Skin epidermis (tissue), 12 donors: ENCODE measurements around the gene STOX2.
"Not testable (repeated sequence)": the region's sequence is repeated elsewhere in the genome, so short reads cannot be mapped to it uniquely, and the experiment has no call there.

Source experiments
- H3K27ac ChIP-seq, 21 experiments: fragments of 200-600 bp; sonication (generic) in 11 of 21; one replicate each; pipeline ENCODE4 v1.5.0; 2020; ENCODE audit warnings: mild to moderate bottlenecking in 3 of 21, inconsistent platforms in 2 of 21, moderate library complexity in 2 of 21
- H3K4me3 ChIP-seq, 7 experiments: fragments of 200-600 bp; sonication (generic) in 2 of 7; one replicate each; pipeline ENCODE4 v1.5.0; 2020; ENCODE audit warnings: inconsistent platforms in 2 of 7, mild to moderate bottlenecking in 2 of 7, moderate library complexity in 1 of 7

Gene STOX2

GRCh38 chr4:183932576-183932975 is 27.5 kb downstream of the STOX2 start:
- no peak overlapping the region for H3K27ac ChIP-seq
- H3K4me3 ChIP-seq = no peak overlapping the region

GRCh38 chr4:183934761-183935160 is 29.7 kb downstream of the STOX2 start:
- Histone ChIP-seq H3K27ac (no peak overlapping the region), H3K4me3 (no peak overlapping the region)

GRCh38 chr4:183935355-183936005 is 30.4 kb downstream of the STOX2 start:
- Histone ChIP-seq H3K4me3 (no peak overlapping the region), H3K27ac (no peak overlapping the region)

GRCh38 chr4:183936047-183936446 is 30.9 kb downstream of the STOX2 start:
- H3K4me3 ChIP-seq = no peak overlapping the region
- H3K27ac ChIP-seq = no peak overlapping the region

GRCh38 chr4:183936574-183937345 is 31.7 kb downstream of the STOX2 start:
- H3K27ac ChIP-seq = no peak overlapping the region

GRCh38 chr4:183940864-183941263 is 35.8 kb downstream of the STOX2 start:
- no peak overlapping the region for H3K27ac ChIP-seq
- H3K4me3 ChIP-seq = no peak overlapping the region

More at GRCh38 chr4:183936574-183937345, 31.7 kb downstream of the STOX2 start:
- no peak overlapping the region for H3K4me3 ChIP-seq

- no peak overlapping the region for H3K4me3 ChIP-seq
These were observed 36.9 kb downstream of the STOX2 start for GRCh38 chr4:183941964-183942363.

GRCh38 chr4:183945741-183946140 is 40.6 kb downstream of the STOX2 start:
- Histone ChIP-seq H3K27ac (no peak overlapping the region), H3K4me3 (no peak overlapping the region)

More at GRCh38 chr4:183941964-183942363, 36.9 kb downstream of the STOX2 start:
- no peak overlapping the region for H3K27ac ChIP-seq

- Histone ChIP-seq H3K27ac (no peak overlapping the region), H3K4me3 (no peak overlapping the region)
These were observed 45.4 kb downstream of the STOX2 start for GRCh38 chr4:183950536-183950935.

GRCh38 chr4:183952652-183953051 is 47.5 kb downstream of the STOX2 start:
- not testable (repeated sequence) for H3K27ac ChIP-seq, H3K4me3 ChIP-seq

GRCh38 chr4:183959319-183960045 is 54.4 kb downstream of the STOX2 start:
- H3K27ac ChIP-seq = no peak overlapping the region
- no peak overlapping the region for H3K4me3 ChIP-seq

- Histone ChIP-seq H3K27ac (no peak overlapping the region), H3K4me3 (no peak overlapping the region)
These were observed 54.9 kb downstream of the STOX2 start for GRCh38 chr4:183960046-183960420.

GRCh38 chr4:183960962-183961541 is 55.9 kb downstream of the STOX2 start:
- H3K27ac ChIP-seq = no peak overlapping the region
- H3K4me3 ChIP-seq = no peak overlapping the region

GRCh38 chr4:183961795-183962194 is 56.7 kb downstream of the STOX2 start:
- no peak overlapping the region for H3K27ac ChIP-seq
- no peak overlapping the region for H3K4me3 ChIP-seq

- no peak overlapping the region for H3K27ac ChIP-seq
- H3K4me3 ChIP-seq = no peak overlapping the region
These were observed 57.3 kb downstream of the STOX2 start for GRCh38 chr4:183962419-183962818.

GRCh38 chr4:183966371-183966770 is 61.3 kb downstream of the STOX2 start:
- H3K4me3 ChIP-seq = no peak overlapping the region
- H3K27ac ChIP-seq = no peak overlapping the region

- H3K27ac ChIP-seq = no peak overlapping the region
- H3K4me3 ChIP-seq = no peak overlapping the region
These were observed 62.2 kb downstream of the STOX2 start for GRCh38 chr4:183967266-183967665.

GRCh38 chr4:183968502-183968901 is 63.4 kb downstream of the STOX2 start:
- Histone ChIP-seq H3K4me3 (no peak overlapping the region), H3K27ac (no peak overlapping the region)

- no peak overlapping the region for H3K27ac ChIP-seq
- H3K4me3 ChIP-seq = no peak overlapping the region
These were observed 63.8 kb downstream of the STOX2 start for GRCh38 chr4:183968931-183969330.

GRCh38 chr4:183969596-183969995 is 64.5 kb downstream of the STOX2 start:
- H3K27ac ChIP-seq = no peak overlapping the region
- H3K4me3 ChIP-seq = no peak overlapping the region
